ENCODE data around the gene ZCCHC7.
"Not testable (repeated sequence)": the region's sequence is repeated elsewhere in the genome, so short reads cannot be mapped to it uniquely, and the experiment has no call there.

ZCCHC7 gene

GRCh38 chr9:37253377-37253937 is 133.1 kb downstream of the ZCCHC7 start:
- no peak for DNase-seq (ENCODE audit: low read depth)

- no peak for DNase-seq (ENCODE audit: low read depth)
These were observed 134.8 kb downstream of the ZCCHC7 start for GRCh38 chr9:37255187-37255586.

GRCh38 chr9:37255944-37256862 is 135.8 kb downstream of the ZCCHC7 start:
- DNase-seq (ENCODE audit: low read depth) = no peak

GRCh38 chr9:37259951-37260350 is 139.6 kb downstream of the ZCCHC7 start:
- no peak for DNase-seq (ENCODE audit: low read depth)

- no peak for DNase-seq (ENCODE audit: low read depth)
These were observed 142.0 kb downstream of the ZCCHC7 start for GRCh38 chr9:37262410-37262809.

- DNase-seq (ENCODE audit: low read depth) = no peak
These were observed 144.2 kb downstream of the ZCCHC7 start for GRCh38 chr9:37264539-37264938.

- no peak for DNase-seq (ENCODE audit: low read depth)
These were observed 146.3 kb downstream of the ZCCHC7 start for GRCh38 chr9:37266630-37267029.

GRCh38 chr9:37269221-37269620 is 148.8 kb downstream of the ZCCHC7 start:
- no peak for DNase-seq (ENCODE audit: low read depth)

GRCh38 chr9:37271679-37272078 is 151.3 kb downstream of the ZCCHC7 start:
- DNase-seq (ENCODE audit: low read depth) = no peak

GRCh38 chr9:37273595-37273994 is 153.2 kb downstream of the ZCCHC7 start:
- no peak for DNase-seq (ENCODE audit: low read depth)

GRCh38 chr9:37281541-37281940 is 161.2 kb downstream of the ZCCHC7 start:
- no peak for DNase-seq (ENCODE audit: low read depth)

- DNase-seq (ENCODE audit: low read depth) = no peak
These were observed 163.5 kb downstream of the ZCCHC7 start for GRCh38 chr9:37283730-37284325.

- DNase-seq (ENCODE audit: low read depth) = no peak
These were observed 164.3 kb downstream of the ZCCHC7 start for GRCh38 chr9:37284636-37285035.

- no peak for DNase-seq (ENCODE audit: low read depth)
These were observed 166.3 kb downstream of the ZCCHC7 start for GRCh38 chr9:37286530-37287175.

- no peak for DNase-seq (ENCODE audit: low read depth)
These were observed 166.9 kb downstream of the ZCCHC7 start for GRCh38 chr9:37287317-37287716.

- DNase-seq (ENCODE audit: low read depth) = no peak
These were observed 169.3 kb downstream of the ZCCHC7 start for GRCh38 chr9:37289631-37290030.

GRCh38 chr9:37290366-37290939 is 170.1 kb downstream of the ZCCHC7 start:
- no peak for DNase-seq (ENCODE audit: low read depth)

- no peak for DNase-seq (ENCODE audit: low read depth)
These were observed 170.6 kb downstream of the ZCCHC7 start for GRCh38 chr9:37290940-37291485.

- DNase-seq (ENCODE audit: low read depth) = not testable (repeated sequence)
These were observed 171.4 kb downstream of the ZCCHC7 start for GRCh38 chr9:37291612-37292238.

GRCh38 chr9:37292896-37293295 is 172.5 kb downstream of the ZCCHC7 start:
- DNase-seq (ENCODE audit: low read depth) = no peak

All from activated T-helper 1 cell treated with Interleukin-2 at 50 U/mL for 16 hours (primary cell).